Esophagus squamous epithelium (tissue), 4 donors: ENCODE data around the gene AEBP1.

Source experiments
- POLR2A ChIP-seq, 4 donors: fragments of 450-650 bp; IDR thresholded peaks; one replicate each; pipeline ENCODE4 v1.6.1; 2017; ENCODE audit warnings: antibody characterized with exemption in 4 of 4, mild to moderate bottlenecking in 4 of 4, moderate library complexity in 3 of 4
- TF ChIP-seq, protein P1 (sequence below), 6 experiments: fragments of 450-650 bp in 4 of 6; fragments of 200-600 bp in 2 of 6; sonication (generic) in 2 of 6; IDR thresholded peaks; one replicate each; pipeline ENCODE4 v1.5.1; 2016 to 2019; ENCODE audit warnings: antibody characterized with exemption in 6 of 6, mild to moderate bottlenecking in 4 of 6, moderate library complexity in 4 of 6

DNA sequence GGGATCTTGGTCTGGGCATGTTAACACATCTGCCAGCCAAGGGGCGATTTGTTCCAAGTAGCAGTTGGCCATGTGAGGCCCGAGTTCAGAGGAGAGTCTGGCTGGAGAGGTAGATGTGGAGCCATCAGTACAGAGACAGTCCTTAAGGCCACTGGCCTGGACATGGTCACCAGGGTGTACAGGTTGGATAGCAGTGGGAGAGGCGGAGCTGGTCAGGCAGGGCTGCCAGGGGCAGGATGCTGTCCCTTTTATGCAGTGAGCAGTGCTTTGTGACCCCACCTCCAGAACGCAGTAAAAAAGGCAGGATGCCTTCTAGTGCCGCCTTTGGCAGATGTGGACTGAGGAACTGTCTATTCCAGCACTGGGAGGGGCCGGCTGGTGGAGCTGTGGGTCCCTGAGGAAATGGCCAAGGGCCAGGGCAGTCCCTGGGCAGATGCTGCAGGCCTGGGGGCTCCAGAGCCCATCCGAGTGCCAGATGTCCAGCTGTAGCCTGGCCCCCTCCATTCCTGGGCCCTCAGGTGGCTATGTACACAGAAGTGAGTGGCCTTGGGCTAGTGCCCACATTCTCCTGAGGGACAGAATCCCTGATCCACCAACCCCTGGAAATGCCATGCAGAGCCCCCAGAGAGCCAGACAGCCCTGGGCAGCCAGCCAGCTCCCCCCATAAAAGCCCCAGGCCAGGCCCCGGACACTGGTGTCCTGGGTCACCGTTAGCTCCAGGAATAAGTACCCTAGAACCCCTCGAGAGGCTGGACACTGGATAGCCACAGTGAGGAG is 54.1 kb downstream of the AEBP1 start:
- TF ChIP-seq POLR2A (IDR thresholded peaks at IDR 0.05) = no peak
- TF ChIP-seq, protein P1, sequence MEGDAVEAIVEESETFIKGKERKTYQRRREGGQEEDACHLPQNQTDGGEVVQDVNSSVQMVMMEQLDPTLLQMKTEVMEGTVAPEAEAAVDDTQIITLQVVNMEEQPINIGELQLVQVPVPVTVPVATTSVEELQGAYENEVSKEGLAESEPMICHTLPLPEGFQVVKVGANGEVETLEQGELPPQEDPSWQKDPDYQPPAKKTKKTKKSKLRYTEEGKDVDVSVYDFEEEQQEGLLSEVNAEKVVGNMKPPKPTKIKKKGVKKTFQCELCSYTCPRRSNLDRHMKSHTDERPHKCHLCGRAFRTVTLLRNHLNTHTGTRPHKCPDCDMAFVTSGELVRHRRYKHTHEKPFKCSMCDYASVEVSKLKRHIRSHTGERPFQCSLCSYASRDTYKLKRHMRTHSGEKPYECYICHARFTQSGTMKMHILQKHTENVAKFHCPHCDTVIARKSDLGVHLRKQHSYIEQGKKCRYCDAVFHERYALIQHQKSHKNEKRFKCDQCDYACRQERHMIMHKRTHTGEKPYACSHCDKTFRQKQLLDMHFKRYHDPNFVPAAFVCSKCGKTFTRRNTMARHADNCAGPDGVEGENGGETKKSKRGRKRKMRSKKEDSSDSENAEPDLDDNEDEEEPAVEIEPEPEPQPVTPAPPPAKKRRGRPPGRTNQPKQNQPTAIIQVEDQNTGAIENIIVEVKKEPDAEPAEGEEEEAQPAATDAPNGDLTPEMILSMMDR (IDR thresholded peaks at IDR 0.05) = no peak
